WTC11 (cell line): ENCODE measurements around the gene MED9. TPM values are rescaled to one million over a fixed set of nuclear protein-coding genes. Genes with fewer than 3 reads are reported as not detected.
"Not testable (repeated sequence)": the region's sequence is repeated elsewhere in the genome, so short reads cannot be mapped to it uniquely, and the experiment has no call there.

Experiments used
- ATAC-seq: fragments of 200-7000 bp; cut with Tn5 transposase; 2 replicates; pipeline ENCODE4 v1.10.0; 2021; ENCODE audit warnings: mild to moderate bottlenecking, moderate library complexity
- CTCF ChIA-PET: fragments of 300-600 bp; sonication (Branson Sonifier 250); formaldehyde crosslinking; loops from one replicate; lab custom pipeline; 2021; ENCODE audit warnings: antibody characterized with exemption; lab: Charles Lee
- POLR2A ChIA-PET: fragments of 350-600 bp; sonication (Branson Sonifier 250); formaldehyde crosslinking; loops from one replicate; lab custom pipeline; 2021; ENCODE audit warnings: antibody characterized with exemption; lab: Charles Lee
- DNase-seq: peaks from one replicate; pipeline ENCODE4 v3.0.0; 2021; ENCODE audit warnings: low spot score
- H3K27ac Mint-ChIP-seq: 2 replicates; pipeline ENCODE4 v1.8.0; 2021; ENCODE audit warnings: mixed read lengths
- H3K27me3 Mint-ChIP-seq: 2 replicates; pipeline ENCODE4 v1.8.0; 2021; ENCODE audit warnings: low read depth, mild to moderate bottlenecking, moderate library complexity, mixed read lengths
- H3K36me3 Mint-ChIP-seq: 2 replicates; pipeline ENCODE4 v1.8.0; 2021; ENCODE audit warnings: mixed read lengths
- H3K4me1 Mint-ChIP-seq: 2 replicates; pipeline ENCODE4 v1.8.0; 2022; ENCODE audit warnings: mixed read lengths
- H3K4me3 Mint-ChIP-seq: 2 replicates; pipeline ENCODE4 v1.8.0; 2021; ENCODE audit warnings: mild to moderate bottlenecking, moderate library complexity, mixed read lengths
- H3K9me3 Mint-ChIP-seq: 2 replicates; pipeline ENCODE4 v1.8.0; 2021; ENCODE audit warnings: mixed read lengths
- ARID4B ChIP-seq: sonication (generic); formaldehyde crosslinking; IDR thresholded peaks from 2 replicates; pipeline ENCODE4 v1.8.0; 2023; ENCODE audit warnings: missing genetic modification reagents, mild to moderate bottlenecking, borderline replicate concordance
- CREB1 ChIP-seq: sonication (generic); formaldehyde crosslinking; IDR thresholded peaks from 2 replicates; pipeline ENCODE4 v1.8.0; 2023; ENCODE audit warnings: mild to moderate bottlenecking, missing genetic modification reagents
- E2F1 ChIP-seq: sonication (generic); formaldehyde crosslinking; IDR thresholded peaks from 2 replicates; pipeline ENCODE4 v1.8.0; 2022; ENCODE audit warnings: mild to moderate bottlenecking, missing genetic modification reagents
- KAT7 ChIP-seq: sonication (generic); formaldehyde crosslinking; IDR thresholded peaks from 2 replicates; pipeline ENCODE4 v1.8.1; 2023; ENCODE audit warnings: missing genetic modification reagents, mild to moderate bottlenecking, borderline replicate concordance
- MLX ChIP-seq: sonication (generic); formaldehyde crosslinking; IDR thresholded peaks from 2 replicates; pipeline ENCODE4 v1.8.1; 2023; ENCODE audit warnings: mild to moderate bottlenecking, missing genetic modification reagents, moderate library complexity
- MXD4 ChIP-seq: fragments of 250-450 bp; sonication (Bioruptor Pico); IDR thresholded peaks from 2 replicates; pipeline ENCODE4 v1.8.0; 2021; ENCODE audit warnings: mild to moderate bottlenecking, moderate library complexity, borderline replicate concordance
- NR2C2 ChIP-seq: sonication (generic); formaldehyde crosslinking; IDR thresholded peaks from 2 replicates; pipeline ENCODE4 v1.8.0; 2022; ENCODE audit warnings: mild to moderate bottlenecking, missing genetic modification reagents
- OVOL2 ChIP-seq: fragments of 250-450 bp; sonication (Bioruptor Pico); IDR thresholded peaks from 2 replicates; pipeline ENCODE4 v1.9.0; 2021; ENCODE audit warnings: mild to moderate bottlenecking, borderline replicate concordance
- TEAD1 ChIP-seq: sonication (generic); formaldehyde crosslinking; IDR thresholded peaks from 2 replicates; pipeline ENCODE4 v1.8.0; 2022; ENCODE audit warnings: mild to moderate bottlenecking, missing genetic modification reagents
- ZNF396 ChIP-seq: fragments of 250-450 bp; sonication (Bioruptor Pico); IDR thresholded peaks from 2 replicates; pipeline ENCODE4 v1.8.0; 2021; ENCODE audit warnings: mild to moderate bottlenecking, moderate library complexity, borderline replicate concordance
- ZNF671 ChIP-seq: fragments of 250-450 bp; sonication (Bioruptor Pico); IDR thresholded peaks from 2 replicates; pipeline ENCODE4 v1.8.0; 2021; ENCODE audit warnings: mild to moderate bottlenecking
- total RNA-seq: library from RNA; stranded (reverse); gene quantifications from 3 replicates; pipeline ENCODE4 v1.2.3, GENCODE V29; 2021
- TF ChIP-seq, protein P1 (sequence below): fragments of 250-450 bp; sonication (Bioruptor Pico); IDR thresholded peaks from 2 replicates; pipeline ENCODE4 v1.9.0; 2021; ENCODE audit warnings: moderate library complexity, mild to moderate bottlenecking, inconsistent platforms, borderline replicate concordance
- TF ChIP-seq, protein P2 (sequence below): sonication (generic); formaldehyde crosslinking; IDR thresholded peaks from 2 replicates; pipeline ENCODE4 v1.8.0; 2022; ENCODE audit warnings: mild to moderate bottlenecking, missing genetic modification reagents
- TF ChIP-seq, protein P3 (sequence below): sonication (generic); formaldehyde crosslinking; IDR thresholded peaks from 2 replicates; pipeline ENCODE4 v1.8.1; 2023; ENCODE audit warnings: mild to moderate bottlenecking, missing genetic modification reagents, borderline replicate concordance

The MED9 gene
- total RNA-seq, 1 experiment from 2014 or later = 21.1 TPM

- Mint-ChIP-seq H3K4me1 (no peaks in the 10 kb centered on the region), H3K36me3 (peaks cover 6% of the 10 kb centered on the region), H3K9me3 (peaks cover 15% of the 10 kb centered on the region), H3K27me3 (no peaks in the 10 kb centered on the region; the same call in none of the 2 replicates), H3K27ac (no peak overlapping the region), H3K4me3 (no peak overlapping the region)
- ChIA-PET POLR2A (no interaction called here), CTCF (interaction anchor here (1.3 to 1.4 kb wide), 2 partner anchors 33 to 108 kb away, joined by 3 read pairs; no protein-coding TSS in a partner anchor)
- DNase-seq (no peak), ATAC-seq (no peak)
- no peak for TF ChIP-seq KAT7
- TF ChIP-seq ZNF396 (CRISPR knock-in tag) = no peak
- no peak for TF ChIP-seq E2F1
- TF ChIP-seq ARID4B = no peak
- TF ChIP-seq TEAD1 = no peak
Observed at GRCh38 chr17:17463821-17464220, 13.0 kb upstream of the MED9 start.

- H3K4me1 Mint-ChIP-seq, DNase-seq, POLR2A ChIA-PET, H3K27ac Mint-ChIP-seq, H3K27me3 Mint-ChIP-seq, H3K9me3 Mint-ChIP-seq, H3K4me3 Mint-ChIP-seq, H3K36me3 Mint-ChIP-seq, ATAC-seq: not testable (repeated sequence)
- CTCF ChIA-PET = interaction anchor here (1.1 kb wide), 1 partner anchor 31 kb away, joined by 3 read pairs; no protein-coding TSS in a partner anchor
Observed at GRCh38 chr17:17465878-17466277, 10.9 kb upstream of the MED9 start.

DNA sequence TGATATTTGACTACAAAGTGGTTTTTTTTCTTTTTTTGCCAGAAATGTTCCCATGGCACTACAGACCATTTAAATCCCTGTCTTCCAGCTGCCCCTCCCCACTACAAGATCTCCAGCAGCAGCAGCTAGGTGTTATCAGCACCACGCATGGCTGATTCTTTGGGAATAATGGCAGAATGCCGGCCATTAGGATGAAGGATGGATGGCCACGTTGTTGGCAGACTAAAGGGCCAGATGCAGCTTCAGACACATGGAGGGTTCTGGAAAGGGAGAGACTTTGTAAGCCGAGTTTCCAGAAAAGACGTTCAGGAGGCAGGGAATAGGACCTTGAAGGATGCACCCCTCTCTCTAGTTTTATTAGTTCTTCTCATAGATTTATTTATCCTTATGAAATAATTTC is 10.3 kb upstream of the MED9 start:
- TF ChIP-seq, protein P1, sequence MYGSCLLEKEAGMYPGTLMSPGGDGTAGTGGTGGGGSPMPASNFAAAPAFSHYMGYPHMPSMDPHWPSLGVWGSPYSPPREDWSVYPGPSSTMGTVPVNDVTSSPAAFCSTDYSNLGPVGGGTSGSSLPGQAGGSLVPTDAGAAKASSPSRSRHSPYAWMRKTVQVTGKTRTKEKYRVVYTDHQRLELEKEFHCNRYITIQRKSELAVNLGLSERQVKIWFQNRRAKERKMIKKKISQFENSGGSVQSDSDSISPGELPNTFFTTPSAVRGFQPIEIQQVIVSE (CRISPR knock-in tag) = no peak
- TF ChIP-seq MXD4 (CRISPR knock-in tag) (no peak), OVOL2 (CRISPR knock-in tag) (no peak), ARID4B (no peak), ZNF396 (CRISPR knock-in tag) (no peak), ZNF671 (CRISPR knock-in tag) (no peak), CREB1 (CRISPR knock-in tag) (no peak), NR2C2 (no peak), MLX (CRISPR knock-in tag) (no peak)
- TF ChIP-seq, protein P2, sequence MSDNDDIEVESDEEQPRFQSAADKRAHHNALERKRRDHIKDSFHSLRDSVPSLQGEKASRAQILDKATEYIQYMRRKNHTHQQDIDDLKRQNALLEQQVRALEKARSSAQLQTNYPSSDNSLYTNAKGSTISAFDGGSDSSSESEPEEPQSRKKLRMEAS = no peak
- TF ChIP-seq, protein P3, sequence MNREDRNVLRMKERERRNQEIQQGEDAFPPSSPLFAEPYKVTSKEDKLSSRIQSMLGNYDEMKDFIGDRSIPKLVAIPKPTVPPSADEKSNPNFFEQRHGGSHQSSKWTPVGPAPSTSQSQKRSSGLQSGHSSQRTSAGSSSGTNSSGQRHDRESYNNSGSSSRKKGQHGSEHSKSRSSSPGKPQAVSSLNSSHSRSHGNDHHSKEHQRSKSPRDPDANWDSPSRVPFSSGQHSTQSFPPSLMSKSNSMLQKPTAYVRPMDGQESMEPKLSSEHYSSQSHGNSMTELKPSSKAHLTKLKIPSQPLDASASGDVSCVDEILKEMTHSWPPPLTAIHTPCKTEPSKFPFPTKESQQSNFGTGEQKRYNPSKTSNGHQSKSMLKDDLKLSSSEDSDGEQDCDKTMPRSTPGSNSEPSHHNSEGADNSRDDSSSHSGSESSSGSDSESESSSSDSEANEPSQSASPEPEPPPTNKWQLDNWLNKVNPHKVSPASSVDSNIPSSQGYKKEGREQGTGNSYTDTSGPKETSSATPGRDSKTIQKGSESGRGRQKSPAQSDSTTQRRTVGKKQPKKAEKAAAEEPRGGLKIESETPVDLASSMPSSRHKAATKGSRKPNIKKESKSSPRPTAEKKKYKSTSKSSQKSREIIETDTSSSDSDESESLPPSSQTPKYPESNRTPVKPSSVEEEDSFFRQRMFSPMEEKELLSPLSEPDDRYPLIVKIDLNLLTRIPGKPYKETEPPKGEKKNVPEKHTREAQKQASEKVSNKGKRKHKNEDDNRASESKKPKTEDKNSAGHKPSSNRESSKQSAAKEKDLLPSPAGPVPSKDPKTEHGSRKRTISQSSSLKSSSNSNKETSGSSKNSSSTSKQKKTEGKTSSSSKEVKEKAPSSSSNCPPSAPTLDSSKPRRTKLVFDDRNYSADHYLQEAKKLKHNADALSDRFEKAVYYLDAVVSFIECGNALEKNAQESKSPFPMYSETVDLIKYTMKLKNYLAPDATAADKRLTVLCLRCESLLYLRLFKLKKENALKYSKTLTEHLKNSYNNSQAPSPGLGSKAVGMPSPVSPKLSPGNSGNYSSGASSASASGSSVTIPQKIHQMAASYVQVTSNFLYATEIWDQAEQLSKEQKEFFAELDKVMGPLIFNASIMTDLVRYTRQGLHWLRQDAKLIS (CRISPR knock-in tag) = no peak
- ChIA-PET POLR2A (no interaction called here), CTCF (interaction anchor here (1.5 kb wide), 1 partner anchor 111 kb away, joined by 4 read pairs; no protein-coding TSS in a partner anchor)
- no peak for DNase-seq
- no peak for ATAC-seq
- Mint-ChIP-seq H3K27ac (no peak overlapping the region), H3K4me1 (no peaks in the 10 kb centered on the region), H3K9me3 (no peaks in the 10 kb centered on the region), H3K36me3 (no peaks in the 10 kb centered on the region), H3K27me3 (peaks cover 5% of the 10 kb centered on the region), H3K4me3 (no peak overlapping the region)
